Measurements from ENCODE around the gene LCE7A.

GRCh38 chr1:152869808-152870419 is 10.1 kb downstream of the LCE7A start:
- TF ChIP-seq POLR2A (IDR thresholded peaks at IDR 0.05): no peak
- TF ChIP-seq CTCF (IDR thresholded peaks at IDR 0.05): peak in 5 of 6 experiments; percentile 68 to 84 (median 77)

All from esophagus squamous epithelium (tissue), 4 donors.